HCT116 (cell line): ENCODE results near the gene GALNT13.

Experiments used
- CTCF ChIP-seq, 3 experiments: fragments of 200-600 bp in 1 of 3; sonication (generic) in 1 of 3; IDR thresholded peaks in 2 of 3; conservative IDR thresholded peaks in 1 of 3; 2 replicates each; pipeline ENCODE4 v1.5.1; 2012 to 2017; ENCODE audit warnings: low read depth in 2 of 3, low read length in 2 of 3, antibody characterized with exemption in 1 of 3, borderline replicate concordance in 1 of 3, control low read depth in 1 of 3, mild to moderate bottlenecking in 1 of 3, mixed read lengths in 1 of 3, mixed run types in 1 of 3, moderate library complexity in 1 of 3; ENCODE audit not compliant: insufficient read depth in 1 of 3
- EGR1 ChIP-seq: IDR thresholded peaks from 2 replicates; pipeline ENCODE4 v1.6.1; 2012; ENCODE audit warnings: low read depth
- ELF1 ChIP-seq: IDR thresholded peaks from 2 replicates; pipeline ENCODE4 v1.6.1; 2012; ENCODE audit warnings: low read depth, borderline replicate concordance
- EZH2 ChIP-seq: fragments of 200-600 bp; sonication (generic); IDR thresholded peaks from 2 replicates; pipeline ENCODE4 v1.6.1; 2017; ENCODE audit warnings: antibody characterized with exemption, mixed run types
- JUND ChIP-seq: IDR thresholded peaks from 2 replicates; pipeline ENCODE4 v1.6.1; 2012
- POLR2A ChIP-seq: IDR thresholded peaks from 2 replicates; pipeline ENCODE4 v1.7.0; 2011; ENCODE audit warnings: borderline replicate concordance; ENCODE audit not compliant: insufficient read depth, insufficient read length; ENCODE audit errors: extremely low read depth
- POLR2AphosphoS5 ChIP-seq: IDR thresholded peaks from 2 replicates; pipeline ENCODE4 v1.6.1; 2011; ENCODE audit warnings: mild to moderate bottlenecking, low read depth, low read length, moderate library complexity
- SIN3A ChIP-seq: IDR thresholded peaks from 2 replicates; pipeline ENCODE4 v1.6.1; 2012; ENCODE audit warnings: low read depth
- YY1 ChIP-seq: IDR thresholded peaks from 2 replicates; pipeline ENCODE4 v1.6.1; 2011; ENCODE audit warnings: low read length, low read depth, moderate library complexity, mild to moderate bottlenecking; ENCODE audit not compliant: insufficient replicate concordance; ENCODE audit errors: extremely low read depth

GRCh38 chr2:154194909-154195643 lies 323.4 kb downstream of the GALNT13 start:
- TF ChIP-seq CTCF (IDR thresholded peaks at IDR 0.05 in 2 of 3, conservative IDR thresholded peaks at IDR 0.05 in 1 of 3; ENCODE audit: borderline replicate concordance in 1 of 3, insufficient read depth in 1 of 3, low read depth in 2 of 3, low read length in 2 of 3) (no peak), POLR2A (no peak), EZH2 (no peak), POLR2AphosphoS5 (no peak), SIN3A (no peak), ELF1 (no peak), EGR1 (no peak), YY1 (no peak), JUND (no peak)
